ENCODE results near the gene CUL2.
A peak's percentile ranks its signal among the peaks of the same experiment; 100 is the strongest.
"Not testable (repeated sequence)": the region's sequence is repeated elsewhere in the genome, so short reads cannot be mapped to it uniquely, and the experiment has no call there.

The CUL2 gene

GRCh38 chr10:34994565-34995142 is 95.5 kb downstream of the CUL2 start:
- H3K4me3 Mint-ChIP-seq: peak overlapping the region; percentile 1

GRCh38 chr10:34993782-34994181 is 96.4 kb downstream of the CUL2 start:
- Mint-ChIP-seq H3K27me3 (no peaks in the 10 kb centered on the region), H3K36me3 (no peaks in the 10 kb centered on the region), H3K4me3 (no peak overlapping the region), H3K27ac (no peak overlapping the region), H3K9me3 (ENCODE audit: low read depth) (no peaks in the 10 kb centered on the region), H3K4me1 (ENCODE audit: low read depth) (peaks cover 10% of the 10 kb centered on the region)

More at GRCh38 chr10:34994565-34995142, 95.5 kb downstream of the CUL2 start:
- peak overlapping the region; percentile 42 for H3K27ac Mint-ChIP-seq
- H3K9me3 Mint-ChIP-seq (ENCODE audit: low read depth): no peaks in the 10 kb centered on the region
- H3K36me3 Mint-ChIP-seq: no peaks in the 10 kb centered on the region
- H3K4me1 Mint-ChIP-seq (ENCODE audit: low read depth): peaks cover 10% of the 10 kb centered on the region
- no peaks in the 10 kb centered on the region for H3K27me3 Mint-ChIP-seq

- peaks cover 10% of the 10 kb centered on the region for H3K4me1 Mint-ChIP-seq (ENCODE audit: low read depth)
- H3K27me3 Mint-ChIP-seq; H3K36me3 Mint-ChIP-seq; H3K27ac Mint-ChIP-seq; H3K4me3 Mint-ChIP-seq; H3K9me3 Mint-ChIP-seq (ENCODE audit: low read depth): not testable (repeated sequence)
These were observed 99.0 kb downstream of the CUL2 start for GRCh38 chr10:34991117-34991516.

- H3K4me3 Mint-ChIP-seq: no peak overlapping the region
- no peak overlapping the region for H3K27ac Mint-ChIP-seq
- H3K27me3 Mint-ChIP-seq: peaks cover 2% of the 10 kb centered on the region
- no peaks in the 10 kb centered on the region for H3K4me1 Mint-ChIP-seq (ENCODE audit: low read depth)
- H3K9me3 Mint-ChIP-seq (ENCODE audit: low read depth): peaks cover 6% of the 10 kb centered on the region
- H3K36me3 Mint-ChIP-seq: peaks cover 2% of the 10 kb centered on the region
These were observed 101.6 kb downstream of the CUL2 start for GRCh38 chr10:34988397-34989067.

- H3K4me1 Mint-ChIP-seq (ENCODE audit: low read depth): no peaks in the 10 kb centered on the region
- peaks cover 2% of the 10 kb centered on the region for H3K27me3 Mint-ChIP-seq
These were observed 104.3 kb downstream of the CUL2 start for GRCh38 chr10:34985823-34986222.

GRCh38 chr10:34985146-34985545 is 105.0 kb downstream of the CUL2 start:
- peaks cover 6% of the 10 kb centered on the region for H3K9me3 Mint-ChIP-seq (ENCODE audit: low read depth)
- no peaks in the 10 kb centered on the region for H3K4me1 Mint-ChIP-seq (ENCODE audit: low read depth)

More at GRCh38 chr10:34985823-34986222, 104.3 kb downstream of the CUL2 start:
- H3K9me3 Mint-ChIP-seq (ENCODE audit: low read depth): peaks cover 6% of the 10 kb centered on the region
- peaks cover 2% of the 10 kb centered on the region for H3K36me3 Mint-ChIP-seq
- H3K27ac Mint-ChIP-seq: no peak overlapping the region
- no peak overlapping the region for H3K4me3 Mint-ChIP-seq

GRCh38 chr10:34981844-34982243 is 108.3 kb downstream of the CUL2 start:
- Mint-ChIP-seq H3K27ac (no peak overlapping the region), H3K27me3 (peaks cover 3% of the 10 kb centered on the region), H3K9me3 (ENCODE audit: low read depth) (peaks cover 6% of the 10 kb centered on the region), H3K36me3 (peaks cover 2% of the 10 kb centered on the region), H3K4me3 (no peak overlapping the region), H3K4me1 (ENCODE audit: low read depth) (no peaks in the 10 kb centered on the region)

More at GRCh38 chr10:34985146-34985545, 105.0 kb downstream of the CUL2 start:
- H3K4me3 Mint-ChIP-seq: no peak overlapping the region
- H3K27me3 Mint-ChIP-seq: peaks cover 2% of the 10 kb centered on the region
- H3K27ac Mint-ChIP-seq: no peak overlapping the region
- H3K36me3 Mint-ChIP-seq: peaks cover 2% of the 10 kb centered on the region

- no peaks in the 10 kb centered on the region for H3K4me1 Mint-ChIP-seq (ENCODE audit: low read depth)
- no peak overlapping the region for H3K27ac Mint-ChIP-seq
- peaks cover under 1% of the 10 kb centered on the region for H3K36me3 Mint-ChIP-seq
- H3K27me3 Mint-ChIP-seq: peaks cover 3% of the 10 kb centered on the region
- H3K9me3 Mint-ChIP-seq (ENCODE audit: low read depth): peaks cover 2% of the 10 kb centered on the region
- H3K4me3 Mint-ChIP-seq: no peak overlapping the region
These were observed 110.2 kb downstream of the CUL2 start for GRCh38 chr10:34979938-34980337.

- no peaks in the 10 kb centered on the region for H3K9me3 Mint-ChIP-seq (ENCODE audit: low read depth)
- no peaks in the 10 kb centered on the region for H3K36me3 Mint-ChIP-seq
- H3K27me3 Mint-ChIP-seq: peaks cover 1% of the 10 kb centered on the region
- H3K27ac Mint-ChIP-seq: no peak overlapping the region
- H3K4me3 Mint-ChIP-seq: no peak overlapping the region
- no peaks in the 10 kb centered on the region for H3K4me1 Mint-ChIP-seq (ENCODE audit: low read depth)
These were observed 112.1 kb downstream of the CUL2 start for GRCh38 chr10:34978080-34978479.

GRCh38 chr10:34976380-34976910 is 113.7 kb downstream of the CUL2 start:
- H3K9me3 Mint-ChIP-seq (ENCODE audit: low read depth): not testable (repeated sequence)

GRCh38 chr10:34974364-34975065 is 115.6 kb downstream of the CUL2 start:
- H3K27ac Mint-ChIP-seq; H3K4me3 Mint-ChIP-seq; H3K27me3 Mint-ChIP-seq; H3K9me3 Mint-ChIP-seq (ENCODE audit: low read depth); H3K36me3 Mint-ChIP-seq; H3K4me1 Mint-ChIP-seq (ENCODE audit: low read depth): not testable (repeated sequence)

More at GRCh38 chr10:34976380-34976910, 113.7 kb downstream of the CUL2 start:
- H3K4me1 Mint-ChIP-seq (ENCODE audit: low read depth); H3K36me3 Mint-ChIP-seq; H3K4me3 Mint-ChIP-seq; H3K27me3 Mint-ChIP-seq; H3K27ac Mint-ChIP-seq: not testable (repeated sequence)

- H3K36me3 Mint-ChIP-seq; H3K4me1 Mint-ChIP-seq (ENCODE audit: low read depth); H3K4me3 Mint-ChIP-seq; H3K9me3 Mint-ChIP-seq (ENCODE audit: low read depth); H3K27me3 Mint-ChIP-seq; H3K27ac Mint-ChIP-seq: not testable (repeated sequence)
These were observed 116.4 kb downstream of the CUL2 start for GRCh38 chr10:34973757-34974156.

GRCh38 chr10:34973121-34973520 is 117.0 kb downstream of the CUL2 start:
- H3K4me1 Mint-ChIP-seq (ENCODE audit: low read depth); H3K4me3 Mint-ChIP-seq; H3K27me3 Mint-ChIP-seq; H3K9me3 Mint-ChIP-seq (ENCODE audit: low read depth); H3K36me3 Mint-ChIP-seq; H3K27ac Mint-ChIP-seq: not testable (repeated sequence)

- H3K27ac Mint-ChIP-seq; H3K36me3 Mint-ChIP-seq; H3K27me3 Mint-ChIP-seq; H3K4me1 Mint-ChIP-seq (ENCODE audit: low read depth); H3K9me3 Mint-ChIP-seq (ENCODE audit: low read depth); H3K4me3 Mint-ChIP-seq: not testable (repeated sequence)
These were observed 117.5 kb downstream of the CUL2 start for GRCh38 chr10:34972591-34972990.

- not testable (repeated sequence) for H3K36me3 Mint-ChIP-seq; H3K27ac Mint-ChIP-seq; H3K9me3 Mint-ChIP-seq (ENCODE audit: low read depth); H3K27me3 Mint-ChIP-seq; H3K4me1 Mint-ChIP-seq (ENCODE audit: low read depth); H3K4me3 Mint-ChIP-seq
These were observed 118.4 kb downstream of the CUL2 start for GRCh38 chr10:34971606-34972334.
